PC-9 (cell line): ENCODE results near the gene MPIG6B. TPM values are rescaled to one million over a fixed set of nuclear protein-coding genes. Genes with fewer than 3 reads are reported as not detected.
A peak's percentile ranks its signal among the peaks of the same experiment; 100 is the strongest.

Source experiments
- BruUV-seq: library from RNA; stranded (reverse); fragments of 400-500 nt; replicated peaks from 2 replicates; lab custom pipeline; 2021; lab: Mats Ljungman, UMichigan
- CTCF ChIA-PET: fragments of 300-600 bp; sonication (Branson Sonifier 250); formaldehyde crosslinking; loops from one replicate; lab custom pipeline; 2022; ENCODE audit warnings: antibody characterized with exemption; lab: Charles Lee
- POLR2A ChIA-PET: fragments of 300-600 bp; sonication (Branson Sonifier 250); formaldehyde crosslinking; loops from one replicate; lab custom pipeline; 2022; ENCODE audit warnings: antibody characterized with exemption; ENCODE audit not compliant: unreplicated experiment; lab: Charles Lee
- DNase-seq, 2 experiments: peaks; one replicate each; pipeline versions ENCODE4 v3.0.0 to v3.0.0-alpha.2; 2015 to 2022; ENCODE audit warnings: mixed read lengths in 1 of 2
- H2AFZ ChIP-seq: fragments of 200-600 bp; sonication (generic); 2 replicates; pipeline ENCODE4 v1.8.1; 2017; ENCODE audit warnings: antibody characterized with exemption
- H3F3A ChIP-seq: fragments of 200-600 bp; sonication (generic); 2 replicates; pipeline ENCODE4 v1.8.1; 2017; ENCODE audit warnings: antibody characterized with exemption, mild to moderate bottlenecking, low read depth; ENCODE audit not compliant: insufficient read depth
- H3K27ac ChIP-seq: fragments of 200-600 bp; sonication (generic); 2 replicates; pipeline ENCODE4 v1.6.1; 2016; ENCODE audit warnings: mixed run types
- H3K27me3 ChIP-seq: fragments of 200-600 bp; sonication (generic); 2 replicates; pipeline ENCODE4 v1.6.1; 2016; ENCODE audit warnings: low read depth, mixed run types; ENCODE audit not compliant: insufficient read depth
- H3K36me3 ChIP-seq: fragments of 200-600 bp; sonication (generic); 2 replicates; pipeline ENCODE4 v1.6.1; 2016; ENCODE audit warnings: low read depth, mixed run types
- H3K4me1 ChIP-seq: fragments of 200-600 bp; sonication (generic); replicated peaks from 2 replicates; pipeline ENCODE4 v1.6.1; 2016; ENCODE audit warnings: mixed run types; ENCODE audit not compliant: insufficient read depth
- H3K4me2 ChIP-seq: fragments of 200-600 bp; sonication (generic); 2 replicates; pipeline ENCODE4 v1.6.1; 2017; ENCODE audit warnings: mixed run types
- H3K4me3 ChIP-seq: fragments of 200-600 bp; sonication (generic); 2 replicates; pipeline ENCODE4 v1.6.1; 2016; ENCODE audit warnings: mixed run types
- H3K79me2 ChIP-seq: fragments of 200-600 bp; sonication (generic); 2 replicates; pipeline ENCODE4 v1.6.1; 2017; ENCODE audit warnings: low read depth, mixed run types
- H3K9me2 ChIP-seq: fragments of 200-600 bp; sonication (generic); 2 replicates; pipeline ENCODE4 v1.8.1; 2017; ENCODE audit warnings: mild to moderate bottlenecking; ENCODE audit not compliant: insufficient read depth
- H3K9me3 ChIP-seq: fragments of 200-600 bp; sonication (generic); 2 replicates; pipeline ENCODE4 v1.8.1; 2016; ENCODE audit warnings: low read depth; ENCODE audit not compliant: insufficient read depth
- H4K20me1 ChIP-seq: fragments of 200-600 bp; sonication (generic); 2 replicates; pipeline ENCODE4 v1.8.1; 2017; ENCODE audit not compliant: insufficient read depth
- EZH2 ChIP-seq: fragments of 200-600 bp; sonication (generic); IDR thresholded peaks from 2 replicates; pipeline ENCODE4 v1.8.0; 2017; ENCODE audit warnings: antibody characterized with exemption, low read depth
- intact Hi-C: fragments of 100-400 bp; cut with micrococcal nuclease; formaldehyde crosslinking; loops from one replicate; pipeline ENCODE4 v1.10.0; 2022; ENCODE audit not compliant: unreplicated experiment
- total RNA-seq: library from RNA; stranded (reverse); gene quantifications from 2 replicates; pipeline ENCODE4 v1.2.3, GENCODE V29; 2021
- TF ChIP-seq, protein P1 (sequence below): fragments of 200-600 bp; sonication (generic); conservative IDR thresholded peaks from 2 replicates; pipeline ENCODE4 v1.6.1; 2017; ENCODE audit warnings: mixed run types, antibody characterized with exemption, mild to moderate bottlenecking, moderate library complexity

The MPIG6B gene
- total RNA-seq, 1 experiment from 2014 or later, result 0.59 TPM

DNA sequence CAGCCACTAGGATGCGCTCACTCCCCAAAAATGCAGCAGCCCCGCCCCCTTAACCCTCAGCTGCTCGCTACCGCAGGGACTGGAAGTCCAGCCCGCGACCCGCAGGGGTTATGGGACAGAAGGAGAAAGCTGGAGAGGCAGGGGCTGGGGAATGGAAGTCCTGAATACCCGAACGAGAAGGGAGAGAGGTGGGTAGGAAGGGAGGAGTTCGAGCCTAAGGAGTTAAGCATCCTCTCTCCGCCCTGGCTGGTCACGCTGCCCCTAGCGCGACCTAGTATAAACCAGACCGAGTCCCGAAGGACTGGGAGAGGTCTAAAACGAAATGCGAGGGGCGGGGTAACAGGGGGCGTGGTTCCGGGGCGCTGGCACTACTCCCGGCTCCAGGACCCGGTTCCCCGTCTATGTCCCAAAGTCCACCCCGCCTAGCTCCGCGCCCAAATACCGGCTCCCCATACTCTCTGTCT, 6.4 kb downstream of the MPIG6B start:
- Histone ChIP-seq H3F3A (peaks cover 64% of the 10 kb centered on the region), H3K9me2 (no peaks in the 10 kb centered on the region), H3K79me2 (peaks cover 25% of the 10 kb centered on the region), H3K36me3 (peaks cover 37% of the 10 kb centered on the region), H3K4me1 (peaks cover 15% of the 10 kb centered on the region), H2AFZ (peak overlapping the region; percentile 78), H3K9me3 (no peaks in the 10 kb centered on the region), H3K27ac (no peak overlapping the region), H3K4me2 (peak overlapping the region; percentile 73), H4K20me1 (peaks cover 29% of the 10 kb centered on the region), H3K4me3 (peak overlapping the region; percentile 81), H3K27me3 (no peaks in the 10 kb centered on the region)
- TF ChIP-seq, protein P1, sequence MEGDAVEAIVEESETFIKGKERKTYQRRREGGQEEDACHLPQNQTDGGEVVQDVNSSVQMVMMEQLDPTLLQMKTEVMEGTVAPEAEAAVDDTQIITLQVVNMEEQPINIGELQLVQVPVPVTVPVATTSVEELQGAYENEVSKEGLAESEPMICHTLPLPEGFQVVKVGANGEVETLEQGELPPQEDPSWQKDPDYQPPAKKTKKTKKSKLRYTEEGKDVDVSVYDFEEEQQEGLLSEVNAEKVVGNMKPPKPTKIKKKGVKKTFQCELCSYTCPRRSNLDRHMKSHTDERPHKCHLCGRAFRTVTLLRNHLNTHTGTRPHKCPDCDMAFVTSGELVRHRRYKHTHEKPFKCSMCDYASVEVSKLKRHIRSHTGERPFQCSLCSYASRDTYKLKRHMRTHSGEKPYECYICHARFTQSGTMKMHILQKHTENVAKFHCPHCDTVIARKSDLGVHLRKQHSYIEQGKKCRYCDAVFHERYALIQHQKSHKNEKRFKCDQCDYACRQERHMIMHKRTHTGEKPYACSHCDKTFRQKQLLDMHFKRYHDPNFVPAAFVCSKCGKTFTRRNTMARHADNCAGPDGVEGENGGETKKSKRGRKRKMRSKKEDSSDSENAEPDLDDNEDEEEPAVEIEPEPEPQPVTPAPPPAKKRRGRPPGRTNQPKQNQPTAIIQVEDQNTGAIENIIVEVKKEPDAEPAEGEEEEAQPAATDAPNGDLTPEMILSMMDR, result peak; percentile 6; the same call in 1 of the 2 replicates
- TF ChIP-seq EZH2, result no peak
- DNase-seq, result peak; percentile 78 to 91
- POLR2A ChIA-PET, result interaction anchor here (0.5 to 0.6 kb wide), 2 partner anchors 111 to 169 kb away, joined by 5 to 11 read pairs; no protein-coding TSS in a partner anchor
- CTCF ChIA-PET, result interaction anchor here (1.4 kb wide), 1 partner anchor 40 kb away, joined by 10 read pairs; no protein-coding TSS in a partner anchor
- intact Hi-C loops, result loop anchor here (1.0 kb wide), 2 partner anchors 9 to 40 kb away; no protein-coding TSS in a partner anchor
- BruUV-seq, result no TSS peak

GRCh38 chr6:31729979-31730630, 6.9 kb downstream of the MPIG6B start:
- Histone ChIP-seq H3K4me3 (peak overlapping the region; percentile 81), H3K9me2 (no peaks in the 10 kb centered on the region), H3K4me2 (peak overlapping the region; percentile 73), H4K20me1 (peaks cover 29% of the 10 kb centered on the region), H3K79me2 (peaks cover 31% of the 10 kb centered on the region), H3K27me3 (no peaks in the 10 kb centered on the region), H3F3A (peaks cover 69% of the 10 kb centered on the region), H3K27ac (no peak overlapping the region), H3K9me3 (no peaks in the 10 kb centered on the region), H3K36me3 (peaks cover 37% of the 10 kb centered on the region), H3K4me1 (peaks cover 15% of the 10 kb centered on the region), H2AFZ (peak overlapping the region; percentile 78)
- TF ChIP-seq, protein P1, result no peak
- no peak for TF ChIP-seq EZH2
- intact Hi-C loops, result loop anchor here (1.0 to 10.0 kb wide), 3 partner anchors 8 to 185 kb away; partner anchors contain the start of genes ATP6V1G2, DDX39B and NFKBIL1
- no TSS peak for BruUV-seq
- POLR2A ChIA-PET, result interaction anchor here (0.5 to 0.6 kb wide), 3 partner anchors 70 to 241 kb away, joined by 5 to 12 read pairs (median 11); no protein-coding TSS in a partner anchor
- peak; percentile 62 to 81 for DNase-seq
- CTCF ChIA-PET, result interaction anchor here (1.4 kb wide), 1 partner anchor 39 kb away, joined by 10 read pairs; no protein-coding TSS in a partner anchor

DNA sequence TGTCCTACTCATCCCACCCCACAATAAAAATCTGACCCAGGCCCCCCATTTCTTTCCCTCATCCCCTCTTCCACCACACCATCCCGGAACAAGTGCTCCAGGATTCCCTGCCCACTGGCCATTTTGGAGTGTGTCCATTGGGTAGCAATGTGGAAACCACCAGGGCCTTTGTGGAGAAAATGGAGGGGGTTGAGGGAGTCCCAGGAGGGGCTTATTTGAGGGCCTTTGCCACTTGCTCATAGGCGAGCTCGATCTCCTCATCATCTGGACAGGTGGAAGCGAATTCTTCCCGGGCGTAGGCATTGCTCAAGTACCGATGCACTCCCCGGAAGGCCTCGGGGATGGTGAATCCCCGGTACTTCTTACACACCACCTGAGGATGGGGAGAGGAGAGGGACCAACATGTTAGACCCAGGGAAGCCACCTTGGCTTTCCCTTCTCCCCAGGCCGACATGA, 7.5 kb downstream of the MPIG6B start:
- Histone ChIP-seq H3K79me2 (peaks cover 37% of the 10 kb centered on the region), H3K4me2 (0 out of 2 replicates have a peak overlapping the region, but pooled peaks have one; percentile 73), H3K9me3 (no peaks in the 10 kb centered on the region), H4K20me1 (peaks cover 29% of the 10 kb centered on the region), H3K4me3 (no peak overlapping the region), H3K36me3 (peaks cover 37% of the 10 kb centered on the region), H3K27me3 (no peaks in the 10 kb centered on the region), H3K9me2 (no peaks in the 10 kb centered on the region), H3K4me1 (peaks cover 15% of the 10 kb centered on the region), H3F3A (peaks cover 73% of the 10 kb centered on the region), H3K27ac (no peak overlapping the region), H2AFZ (no peak overlapping the region)
- DNase-seq, result no peak
- BruUV-seq, result no TSS peak
- POLR2A ChIA-PET, result interaction anchor here (0.5 to 0.7 kb wide), 3 partner anchors 33 to 241 kb away, joined by 3 to 12 read pairs (median 5); no protein-coding TSS in a partner anchor
- CTCF ChIA-PET, result no interaction called here
- TF ChIP-seq EZH2, result no peak
- TF ChIP-seq, protein P1, result no peak
- intact Hi-C loops, result loop anchor here (10.0 kb wide), 1 partner anchor 186 kb away; the partner anchor contains the start of genes ATP6V1G2, DDX39B and NFKBIL1
